GM21360 (cell line): ENCODE measurements around the gene TMEM39B.
"Not testable (repeated sequence)": the region's sequence is repeated elsewhere in the genome, so short reads cannot be mapped to it uniquely, and the experiment has no call there.

ENCODE experiments used
- ATAC-seq: cut with Tn5 transposase; IDR thresholded peaks from one replicate; pipeline ENCODE4 v1.9.1; 2021; ENCODE audit warnings: mild to moderate bottlenecking, moderate library complexity; ENCODE audit not compliant: unreplicated experiment

Gene TMEM39B

GRCh38 chr1:32072622-32073298, at the start of gene TMEM39B:
TMEM39B (plus strand) TSS chr1:32072939; CDS start chr1:32073048, 109 bp downstream.
- peak; percentile 83 for ATAC-seq

GRCh38 chr1:32023351-32023750, 49.4 kb upstream of the TMEM39B start:
- ATAC-seq, result no peak

- no peak for ATAC-seq
These were observed 47.2 kb upstream of the TMEM39B start for GRCh38 chr1:32025515-32025914.

- no peak for ATAC-seq
These were observed 44.0 kb upstream of the TMEM39B start for GRCh38 chr1:32028746-32029145.

GRCh38 chr1:32031578-32032274, 41.0 kb upstream of the TMEM39B start:
- no peak for ATAC-seq

GRCh38 chr1:32032275-32032615, 40.5 kb upstream of the TMEM39B start:
- no peak for ATAC-seq

- ATAC-seq, result no peak
These were observed 37.6 kb upstream of the TMEM39B start for GRCh38 chr1:32035119-32035518.

GRCh38 chr1:32040711-32041110, 32.0 kb upstream of the TMEM39B start:
- no peak for ATAC-seq

GRCh38 chr1:32042330-32042729, 30.4 kb upstream of the TMEM39B start:
- ATAC-seq, result no peak

GRCh38 chr1:32044234-32044633, 28.5 kb upstream of the TMEM39B start:
- ATAC-seq, result no peak

GRCh38 chr1:32045772-32046171, 27.0 kb upstream of the TMEM39B start:
- ATAC-seq, result no peak

GRCh38 chr1:32047701-32048100, 25.0 kb upstream of the TMEM39B start:
- no peak for ATAC-seq

GRCh38 chr1:32048440-32048839, 24.3 kb upstream of the TMEM39B start:
- no peak for ATAC-seq

GRCh38 chr1:32051706-32052105, 21.0 kb upstream of the TMEM39B start:
- ATAC-seq, result no peak

- ATAC-seq, result no peak
These were observed 19.9 kb upstream of the TMEM39B start for GRCh38 chr1:32052887-32053286.

- ATAC-seq, result no peak
These were observed 17.3 kb upstream of the TMEM39B start for GRCh38 chr1:32055416-32055815.

- ATAC-seq, result no peak
These were observed 16.1 kb upstream of the TMEM39B start for GRCh38 chr1:32056598-32056997.

GRCh38 chr1:32060914-32061313, 11.8 kb upstream of the TMEM39B start:
- ATAC-seq, result no peak

GRCh38 chr1:32062867-32063230, 9.9 kb upstream of the TMEM39B start:
- ATAC-seq, result no peak

- ATAC-seq, result no peak
These were observed 9.5 kb upstream of the TMEM39B start for GRCh38 chr1:32063261-32063681.

GRCh38 chr1:32065613-32066488, 6.9 kb upstream of the TMEM39B start:
- ATAC-seq, result not testable (repeated sequence)

- ATAC-seq, result no peak
These were observed 6.3 kb upstream of the TMEM39B start for GRCh38 chr1:32066489-32066873.
